Keratinocyte (primary cell): Measurements from ENCODE around the gene RAB4A. TPM values are rescaled to one million over a fixed set of nuclear protein-coding genes. Genes with fewer than 3 reads are reported as not detected.

Source experiments
- DNase-seq: peaks from one replicate; pipeline ENCODE4 v3.0.0-alpha.2; 2011; ENCODE audit warnings: low read depth, missing footprints, low spot score
- FAIRE-seq: peaks from 2 replicates; lab custom pipeline; 2011; peaks lifted over from hg19 to GRCh38; lab: Jason Lieb, UNC
- H2AFZ ChIP-seq: 2 replicates; pipeline ENCODE4 v1.6.0; 2012; ENCODE audit warnings: low read length, control low read depth, inconsistent platforms; ENCODE audit not compliant: control insufficient read depth
- H3K27ac ChIP-seq: 2 replicates; pipeline ENCODE4 v1.5.1; 2011; ENCODE audit warnings: low read length; ENCODE audit not compliant: control insufficient read depth, insufficient read depth
- H3K27me3 ChIP-seq: 3 replicates; pipeline ENCODE4 v1.6.0; 2011; ENCODE audit warnings: low read length; ENCODE audit not compliant: control insufficient read depth, insufficient read depth; ENCODE audit errors: extremely low read depth
- H3K36me3 ChIP-seq, 2 experiments: 2 replicates in 1 of 2; 3 replicates in 1 of 2; pipeline ENCODE4 v1.5.1; 2011; ENCODE audit warnings: low read length in 2 of 2, mild to moderate bottlenecking in 1 of 2; ENCODE audit not compliant: control insufficient read depth in 2 of 2, insufficient read depth in 2 of 2; ENCODE audit errors: extremely low read depth in 1 of 2
- H3K4me1 ChIP-seq: 3 replicates; pipeline ENCODE4 v1.5.1; 2011; ENCODE audit warnings: low read length; ENCODE audit not compliant: control insufficient read depth, insufficient read depth; ENCODE audit errors: extremely low read depth
- H3K4me2 ChIP-seq: 3 replicates; pipeline ENCODE4 v1.6.0; 2011; ENCODE audit warnings: low read depth, low read length; ENCODE audit not compliant: control insufficient read depth, insufficient read depth; ENCODE audit errors: extremely low read depth
- H3K4me3 ChIP-seq, 3 experiments: fragments of 200-600 bp in 1 of 3; sonication (generic) in 1 of 3; 2 replicates in 2 of 3; 3 replicates in 1 of 3; pipeline ENCODE4 v1.5.1; 2011 to 2016; ENCODE audit warnings: low read length in 3 of 3, mild to moderate bottlenecking in 3 of 3, control low read depth in 2 of 3, inconsistent platforms in 1 of 3, low read depth in 1 of 3, mixed read lengths in 1 of 3, mixed run types in 1 of 3, moderate library complexity in 1 of 3; ENCODE audit not compliant: control insufficient read depth in 2 of 3, insufficient read depth in 2 of 3; ENCODE audit errors: extremely low read depth in 1 of 3
- H3K79me2 ChIP-seq: 2 replicates; pipeline ENCODE4 v1.6.0; 2012; ENCODE audit warnings: low read length; ENCODE audit not compliant: control insufficient read depth, insufficient read depth
- H3K9ac ChIP-seq: 3 replicates; pipeline ENCODE4 v1.6.0; 2011; ENCODE audit warnings: low read length; ENCODE audit not compliant: control insufficient read depth, insufficient read depth; ENCODE audit errors: extremely low read depth
- H3K9me1 ChIP-seq: 3 replicates; pipeline ENCODE4 v1.6.0; 2011; ENCODE audit warnings: low read length; ENCODE audit not compliant: control insufficient read depth, insufficient read depth; ENCODE audit errors: extremely low read depth
- H3K9me3 ChIP-seq: 2 replicates; pipeline ENCODE4 v1.5.1; 2012; ENCODE audit warnings: low read depth, low read length; ENCODE audit not compliant: control insufficient read depth
- H4K20me1 ChIP-seq: 3 replicates; pipeline ENCODE4 v1.6.0; 2011; ENCODE audit warnings: low read length; ENCODE audit not compliant: control insufficient read depth, insufficient read depth; ENCODE audit errors: extremely low read depth
- CTCF ChIP-seq, 3 experiments: IDR thresholded peaks in 1 of 3; conservative IDR thresholded peaks in 1 of 3; optimal IDR thresholded peaks in 1 of 3; 2 replicates in 2 of 3; 3 replicates in 1 of 3; pipeline versions ENCODE3 to v1.5.1; 2011; ENCODE audit warnings: low read length in 3 of 3, mild to moderate bottlenecking in 3 of 3, moderate library complexity in 2 of 3, control low read depth in 1 of 3, inconsistent platforms in 1 of 3; ENCODE audit not compliant: insufficient read depth in 2 of 3; ENCODE audit errors: extremely low read depth in 1 of 3
- EZH2 ChIP-seq: IDR thresholded peaks from one replicate; pipeline ENCODE4 v1.6.1; 2012; ENCODE audit warnings: inconsistent platforms, mild to moderate bottlenecking, low read length, moderate library complexity
- dilution Hi-C: fragments of 300-500 bp; cut with MboI; formaldehyde crosslinking; loops from one replicate; pipeline ENCODE4 v1.7.0; 2020; ENCODE audit warnings: low sequenced_read_pairs; ENCODE audit not compliant: extremely low pct_ligation_motif_present
- polyA plus RNA-seq, 5 experiments: library from polyadenylated mRNA; depleted of rRNA in 3 of 5; stranded (reverse) in 3 of 5; stranded (forward) in 1 of 5; unstranded in 1 of 5; fragments of >200 nt; gene quantifications; 1 replicate in 1 of 5; 2 replicates in 3 of 5; 3 replicates in 1 of 5; pipeline versions ENCODE4 v1.2.1 to v1.2.3, GENCODE V29; 2011 to 2012; ENCODE audit warnings: missing spikeins in 2 of 5, low read depth in 1 of 5, low replicate concordance in 1 of 5

RAB4A gene
- polyA plus RNA-seq, 1 donor (not counting 4 experiments of a cell fraction or from before 2014, with no cell fraction given), result 54.7 TPM

- TF ChIP-seq EZH2 (no peak), CTCF (optimal IDR thresholded peaks at IDR 0.05 in 1 of 3, IDR thresholded peaks at IDR 0.05 in 1 of 3, conservative IDR thresholded peaks at IDR 0.05 in 1 of 3; ENCODE audit: extremely low read depth in 1 of 3, insufficient read depth in 2 of 3, low read length in 3 of 3) (no peak)
- no peak overlapping the region for H3K4me3 ChIP-seq
- FAIRE-seq, result no peak
- no peak overlapping the region for H3K4me2 ChIP-seq
- dilution Hi-C loops, result no loop called here
- H3K27ac ChIP-seq, result no peak overlapping the region
- H4K20me1 ChIP-seq, result no peaks in the 10 kb centered on the region
- no peaks in the 10 kb centered on the region for H3K79me2 ChIP-seq
- H3K9ac ChIP-seq, result no peak overlapping the region
- H3K36me3 ChIP-seq, result no peaks in the 10 kb centered on the region
- H3K9me1 ChIP-seq, result no peaks in the 10 kb centered on the region
- H3K9me3 ChIP-seq, result peaks cover 1% of the 10 kb centered on the region
- no peak overlapping the region for H2AFZ ChIP-seq
- H3K27me3 ChIP-seq, result no peaks in the 10 kb centered on the region
- DNase-seq, result no peak
- H3K4me1 ChIP-seq, result no peaks in the 10 kb centered on the region
Measured at GRCh38 chr1:229244091-229244490, 26.8 kb upstream of the RAB4A start.

GRCh38 chr1:229247871-229248270 is 23.0 kb upstream of the RAB4A start:
- no peaks in the 10 kb centered on the region for H4K20me1 ChIP-seq
- no peak overlapping the region for H3K9ac ChIP-seq
- no peaks in the 10 kb centered on the region for H3K9me1 ChIP-seq
- no peaks in the 10 kb centered on the region for H3K27me3 ChIP-seq
- peaks cover 1% of the 10 kb centered on the region for H3K9me3 ChIP-seq
- dilution Hi-C loops, result no loop called here
- H2AFZ ChIP-seq, result no peak overlapping the region
- FAIRE-seq, result no peak
- no peak for DNase-seq
- H3K27ac ChIP-seq, result no peak overlapping the region
- H3K36me3 ChIP-seq, result no peaks in the 10 kb centered on the region
- peaks cover under 1% of the 10 kb centered on the region for H3K4me1 ChIP-seq
- TF ChIP-seq CTCF (optimal IDR thresholded peaks at IDR 0.05 in 1 of 3, IDR thresholded peaks at IDR 0.05 in 1 of 3, conservative IDR thresholded peaks at IDR 0.05 in 1 of 3; ENCODE audit: extremely low read depth in 1 of 3, insufficient read depth in 2 of 3, low read length in 3 of 3), result no peak
- no peak for TF ChIP-seq EZH2
- no peaks in the 10 kb centered on the region for H3K79me2 ChIP-seq
- H3K4me3 ChIP-seq, result no peak overlapping the region
- H3K4me2 ChIP-seq, result no peak overlapping the region
